ENCODE results near the gene DHX35. TPM values are rescaled to one million over a fixed set of nuclear protein-coding genes. Genes with fewer than 3 reads are reported as not detected.

Gene DHX35
- total and polyA plus RNA-seq, 7 donors = 3.4 to 11.9 (median 5.8) TPM

- ATAC-seq = no peak
- TF ChIP-seq, protein P1, sequence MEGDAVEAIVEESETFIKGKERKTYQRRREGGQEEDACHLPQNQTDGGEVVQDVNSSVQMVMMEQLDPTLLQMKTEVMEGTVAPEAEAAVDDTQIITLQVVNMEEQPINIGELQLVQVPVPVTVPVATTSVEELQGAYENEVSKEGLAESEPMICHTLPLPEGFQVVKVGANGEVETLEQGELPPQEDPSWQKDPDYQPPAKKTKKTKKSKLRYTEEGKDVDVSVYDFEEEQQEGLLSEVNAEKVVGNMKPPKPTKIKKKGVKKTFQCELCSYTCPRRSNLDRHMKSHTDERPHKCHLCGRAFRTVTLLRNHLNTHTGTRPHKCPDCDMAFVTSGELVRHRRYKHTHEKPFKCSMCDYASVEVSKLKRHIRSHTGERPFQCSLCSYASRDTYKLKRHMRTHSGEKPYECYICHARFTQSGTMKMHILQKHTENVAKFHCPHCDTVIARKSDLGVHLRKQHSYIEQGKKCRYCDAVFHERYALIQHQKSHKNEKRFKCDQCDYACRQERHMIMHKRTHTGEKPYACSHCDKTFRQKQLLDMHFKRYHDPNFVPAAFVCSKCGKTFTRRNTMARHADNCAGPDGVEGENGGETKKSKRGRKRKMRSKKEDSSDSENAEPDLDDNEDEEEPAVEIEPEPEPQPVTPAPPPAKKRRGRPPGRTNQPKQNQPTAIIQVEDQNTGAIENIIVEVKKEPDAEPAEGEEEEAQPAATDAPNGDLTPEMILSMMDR (IDR thresholded peaks at IDR 0.05) = no peak
- Histone ChIP-seq H3K27ac (no peak overlapping the region), H3K9me3 (no peaks in the 10 kb centered on the region), H3K27me3 (ENCODE audit: insufficient read depth in 3 of 3, low read length in 2 of 3) (no peaks in the 10 kb centered on the region), H3K36me3 (ENCODE audit: insufficient read depth in 1 of 2, low read depth in 1 of 2) (peaks cover 7 to 96% of the 10 kb centered on the region in 2 donors), H3K4me1 (no peaks in the 10 kb centered on the region), H3K4me3 (no peak overlapping the region)
- no peak for DNase-seq
- intact Hi-C loops (cut with DNase I) = no loop called here
- WGBS, 3 donors = 93 to 98% (median 96%) methylated on average over 5 of the region's 5 CpGs
Observed at GRCh38 chr20:39021748-39022147, 59.6 kb downstream of the DHX35 start.

- Histone ChIP-seq H3K27me3 (ENCODE audit: insufficient read depth in 3 of 3, low read length in 2 of 3) (no peaks in the 10 kb centered on the region), H3K36me3 (ENCODE audit: insufficient read depth in 1 of 2, low read depth in 1 of 2) (peaks cover 7 to 93% of the 10 kb centered on the region in 2 donors), H3K27ac (no peak overlapping the region), H3K4me3 (no peak overlapping the region), H3K9me3 (no peaks in the 10 kb centered on the region), H3K4me1 (no peaks in the 10 kb centered on the region)
- DNase-seq (no peak), ATAC-seq (no peak)
- WGBS, 3 donors = 94 to 95% (median 94%) methylated on average over 9 of the region's 9 CpGs
- TF ChIP-seq, protein P1 (IDR thresholded peaks at IDR 0.05) = no peak
- intact Hi-C loops (cut with DNase I) = no loop called here
Observed at GRCh38 chr20:39025883-39026282, 63.7 kb downstream of the DHX35 start.

- H3K27ac ChIP-seq = no peak overlapping the region
- H3K9me3 ChIP-seq = no peaks in the 10 kb centered on the region
- 92 to 93% (median 93%) methylated on average over 5 of the region's 5 CpGs for WGBS, 3 donors
- TF ChIP-seq, protein P1 (IDR thresholded peaks at IDR 0.05) = no peak
- H3K36me3 ChIP-seq (ENCODE audit: insufficient read depth in 1 of 2, low read depth in 1 of 2) = peaks cover 7 to 94% of the 10 kb centered on the region in 2 donors
- DNase-seq (no peak), ATAC-seq (no peak)
- H3K4me1 ChIP-seq = no peaks in the 10 kb centered on the region
- H3K27me3 ChIP-seq (ENCODE audit: insufficient read depth in 3 of 3, low read length in 2 of 3) = no peaks in the 10 kb centered on the region
- intact Hi-C loops (cut with DNase I) = no loop called here
- no peak overlapping the region for H3K4me3 ChIP-seq
Observed at GRCh38 chr20:39029364-39029763, 67.2 kb downstream of the DHX35 start.

DNA sequence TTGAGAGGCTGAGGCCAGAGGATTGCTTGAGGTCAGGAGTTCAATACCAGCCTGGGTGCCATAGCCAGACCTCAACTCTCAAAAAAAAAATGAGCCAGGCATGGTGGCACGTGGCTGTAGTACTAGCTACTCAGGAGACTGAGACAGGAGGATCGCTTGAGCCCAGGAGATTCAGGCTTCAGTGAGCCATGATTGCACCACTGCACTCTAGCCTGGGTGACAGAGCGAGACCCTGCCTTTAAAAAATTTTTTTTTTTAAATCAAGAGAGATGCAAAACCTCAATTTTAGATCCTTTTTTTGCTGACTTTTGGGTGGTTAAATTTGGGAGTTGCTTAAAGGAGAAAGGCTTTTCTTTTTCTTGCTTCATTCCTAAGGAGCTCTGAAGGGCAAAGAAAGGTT lies 70.9 kb downstream of the DHX35 start:
- Histone ChIP-seq H3K4me3 (no peak overlapping the region), H3K27ac (no peak overlapping the region), H3K9me3 (no peaks in the 10 kb centered on the region), H3K27me3 (ENCODE audit: insufficient read depth in 3 of 3, low read length in 2 of 3) (no peaks in the 10 kb centered on the region), H3K4me1 (no peaks in the 10 kb centered on the region), H3K36me3 (ENCODE audit: insufficient read depth in 1 of 2, low read depth in 1 of 2) (peaks cover 5 to 94% of the 10 kb centered on the region in 2 donors)
- no peak for DNase-seq
- WGBS, 3 donors = 87 to 94% (median 89%) methylated on average over 3 of the region's 3 CpGs
- TF ChIP-seq, protein P1 (IDR thresholded peaks at IDR 0.05) = no peak
- intact Hi-C loops (cut with DNase I) = loop anchor here in 1 of 2 donors (10.0 kb wide), 1 partner anchor 58 kb away; no protein-coding TSS in a partner anchor
- ATAC-seq = no peak

DNA sequence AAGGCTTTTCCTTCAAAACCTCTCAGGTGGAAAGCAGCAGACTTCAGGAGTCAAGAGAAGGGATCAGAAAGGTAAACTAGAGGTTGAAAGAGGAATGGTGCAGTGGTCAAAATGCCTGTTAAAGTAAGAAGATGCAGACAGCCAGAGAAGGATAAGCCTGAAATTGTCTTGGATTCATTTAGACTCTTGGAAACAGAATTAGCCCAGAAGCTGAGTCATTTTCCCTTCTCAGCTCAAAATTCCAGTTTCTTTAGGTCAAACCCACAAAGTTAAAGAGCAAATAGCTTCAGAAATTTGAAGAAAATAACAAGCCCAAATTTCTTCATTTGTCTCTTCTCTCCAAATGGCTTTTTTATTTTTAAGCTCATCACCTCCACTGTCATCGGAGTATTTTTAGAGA lies 73.9 kb downstream of the DHX35 start:
- intact Hi-C loops (cut with DNase I) = loop anchor here in 1 of 2 donors (10.0 kb wide), 1 partner anchor 61 kb away; no protein-coding TSS in a partner anchor
- WGBS, 3 donors = 97 to 100% (median 97%) methylated on average over 1 of the region's 1 CpG
- Histone ChIP-seq H3K4me3 (no peak overlapping the region), H3K9me3 (no peaks in the 10 kb centered on the region), H3K27me3 (ENCODE audit: insufficient read depth in 3 of 3, low read length in 2 of 3) (no peaks in the 10 kb centered on the region), H3K4me1 (no peaks in the 10 kb centered on the region), H3K36me3 (ENCODE audit: insufficient read depth in 1 of 2, low read depth in 1 of 2) (peaks cover 5 to 96% of the 10 kb centered on the region in 2 donors), H3K27ac (no peak overlapping the region)
- DNase-seq (no peak), ATAC-seq (no peak)
- TF ChIP-seq, protein P1 (IDR thresholded peaks at IDR 0.05) = no peak
